Mesenteric fat pad (tissue), 1 donor: ENCODE data around the gene LORICRIN. TPM values are rescaled to one million over a fixed set of nuclear protein-coding genes. Genes with fewer than 3 reads are reported as not detected.

Experiments used
- DNase-seq: peaks from one replicate; pipeline ENCODE4 v3.0.0-alpha.2; 2020; ENCODE audit warnings: low spot score
- total RNA-seq: library from RNA; stranded (reverse); fragmentation: NEBNext Ultra II Directional; extraction: Animal tissue kit (Norgen Biotek cat#: 25700); gene quantifications from one replicate; pipeline ENCODE4 v1.2.1, GENCODE V29; 2021
- donor health status: DM: yes; HTN: yes; CAD: no.

LORICRIN gene
- total RNA-seq, 1 donor from 2014 or later, result not detected

DNA sequence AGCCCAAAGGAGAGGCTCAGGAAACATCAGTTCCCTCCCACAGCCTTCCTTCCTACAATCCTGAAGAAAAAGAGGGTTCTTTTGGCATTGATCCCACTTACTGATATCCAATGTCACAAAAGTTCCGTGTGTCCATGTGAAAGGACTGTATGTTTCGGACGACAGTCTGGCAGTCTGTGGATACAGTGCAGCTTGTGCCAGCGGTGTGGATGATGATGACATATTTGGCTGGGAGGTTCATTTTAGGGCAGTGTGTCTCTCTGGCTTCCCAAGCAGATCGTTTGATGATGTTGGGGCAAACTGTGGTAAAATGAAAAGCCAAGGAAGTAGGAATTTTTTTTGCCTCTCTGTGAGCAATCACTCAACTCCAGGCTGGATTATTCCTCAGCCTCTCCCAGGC is 42.8 kb downstream of the LORICRIN start:
- DNase-seq, result no peak

- DNase-seq, result no peak
Observed at GRCh38 chr1:153305682-153306081, 46.2 kb downstream of the LORICRIN start.

GRCh38 chr1:153306303-153307220 is 47.1 kb downstream of the LORICRIN start:
- no peak for DNase-seq

- no peak for DNase-seq
Observed at GRCh38 chr1:153307221-153307600, 47.7 kb downstream of the LORICRIN start.

- no peak for DNase-seq
Observed at GRCh38 chr1:153308540-153308939, 49.1 kb downstream of the LORICRIN start.

DNA sequence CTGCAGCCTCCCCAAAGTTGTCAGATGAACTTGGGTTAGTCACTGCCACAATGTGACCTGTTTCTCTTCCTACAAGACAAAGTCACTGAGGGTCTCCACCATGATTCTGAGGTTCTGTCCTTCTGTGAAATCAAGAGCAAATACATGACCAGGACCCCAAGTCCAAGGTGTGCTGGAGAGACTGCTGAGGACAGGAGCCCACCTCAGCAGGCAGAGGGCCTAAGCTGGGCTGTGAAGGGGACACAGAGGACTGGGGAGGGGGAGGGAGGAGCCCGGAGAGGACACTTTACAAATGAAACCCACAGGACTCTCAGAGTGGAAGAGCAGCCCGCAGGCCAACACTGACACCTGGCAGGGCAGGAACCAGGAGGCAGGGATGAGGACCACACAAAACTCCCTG is 50.0 kb downstream of the LORICRIN start:
- no peak for DNase-seq

DNA sequence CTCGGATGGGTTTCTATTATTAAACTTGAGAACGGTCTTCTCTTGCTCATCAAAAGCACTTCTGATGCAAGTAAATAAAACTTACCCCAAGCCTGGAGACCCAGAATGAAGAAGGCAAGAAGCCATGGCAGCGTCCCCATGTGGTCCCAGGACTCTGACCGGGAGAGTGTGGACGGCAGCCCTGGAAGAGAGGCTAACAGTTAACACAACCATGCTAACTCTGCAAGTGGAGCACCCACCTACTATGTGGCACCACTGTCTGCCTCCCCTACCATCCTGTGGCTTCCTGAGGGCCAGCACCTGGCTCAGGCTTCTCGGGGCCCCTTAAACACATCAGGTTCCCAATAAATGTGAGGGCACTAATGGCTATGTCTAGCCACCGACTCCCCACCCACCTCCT is 51.0 kb downstream of the LORICRIN start:
- DNase-seq, result no peak

Other genes starting within 250 kb of the LORICRIN start
- gene SPRR1B, start 228.5 kb upstream of the LORICRIN start, total RNA-seq, result not detected
- not detected for gene SPRR2D, start 218.6 kb upstream of the LORICRIN start, total RNA-seq
- gene SPRR2A, start 202.2 kb upstream of the LORICRIN start, total RNA-seq, result not detected
- not detected for gene SPRR2B, start 188.1 kb upstream of the LORICRIN start, total RNA-seq
- not detected for gene SPRR2E, start 165.2 kb upstream of the LORICRIN start, total RNA-seq
- not detected for gene SPRR2F, start 146.2 kb upstream of the LORICRIN start, total RNA-seq
- gene SPRR2G, start 108.8 kb upstream of the LORICRIN start, total RNA-seq, result not detected
- not detected for gene LELP1, start 56.3 kb upstream of the LORICRIN start, total RNA-seq
- gene PRR9, start 42.1 kb upstream of the LORICRIN start, total RNA-seq, result not detected
- gene PGLYRP3, start 53.3 kb downstream of the LORICRIN start, total RNA-seq, result not detected
- not detected for gene PGLYRP4, start 89.2 kb downstream of the LORICRIN start, total RNA-seq
- gene S100A9, start 98.2 kb downstream of the LORICRIN start, total RNA-seq, result 892 TPM
- 77.2 TPM for gene S100A12, start 115.9 kb downstream of the LORICRIN start, total RNA-seq
- gene S100A8, start 131.4 kb downstream of the LORICRIN start, total RNA-seq, result 674 TPM
- not detected for gene S100A7A, start 156.8 kb downstream of the LORICRIN start, total RNA-seq
- not detected for gene S100A7, start 201.0 kb downstream of the LORICRIN start, total RNA-seq